D721Med (cell line): ENCODE measurements around the gene TMC4.

Source experiments
- DNase-seq: peaks from one replicate; pipeline ENCODE4 v3.0.0; 2011; ENCODE audit warnings: low spot score; ENCODE audit not compliant: insufficient read length
- FAIRE-seq: peaks from 2 replicates; lab custom pipeline; 2011; peaks lifted over from hg19 to GRCh38; lab: Jason Lieb, UNC
- TF ChIP-seq, protein P1 (sequence below): IDR thresholded peaks from 2 replicates; pipeline ENCODE4 v1.5.1; 2012; ENCODE audit warnings: mild to moderate bottlenecking, control low read depth; ENCODE audit not compliant: insufficient read depth; ENCODE audit errors: missing control alignments

The TMC4 gene

GRCh38 chr19:54180691-54181091 is 7.7 kb upstream of the TMC4 start:
- FAIRE-seq (no peak), DNase-seq (no peak)
- TF ChIP-seq, protein P1, sequence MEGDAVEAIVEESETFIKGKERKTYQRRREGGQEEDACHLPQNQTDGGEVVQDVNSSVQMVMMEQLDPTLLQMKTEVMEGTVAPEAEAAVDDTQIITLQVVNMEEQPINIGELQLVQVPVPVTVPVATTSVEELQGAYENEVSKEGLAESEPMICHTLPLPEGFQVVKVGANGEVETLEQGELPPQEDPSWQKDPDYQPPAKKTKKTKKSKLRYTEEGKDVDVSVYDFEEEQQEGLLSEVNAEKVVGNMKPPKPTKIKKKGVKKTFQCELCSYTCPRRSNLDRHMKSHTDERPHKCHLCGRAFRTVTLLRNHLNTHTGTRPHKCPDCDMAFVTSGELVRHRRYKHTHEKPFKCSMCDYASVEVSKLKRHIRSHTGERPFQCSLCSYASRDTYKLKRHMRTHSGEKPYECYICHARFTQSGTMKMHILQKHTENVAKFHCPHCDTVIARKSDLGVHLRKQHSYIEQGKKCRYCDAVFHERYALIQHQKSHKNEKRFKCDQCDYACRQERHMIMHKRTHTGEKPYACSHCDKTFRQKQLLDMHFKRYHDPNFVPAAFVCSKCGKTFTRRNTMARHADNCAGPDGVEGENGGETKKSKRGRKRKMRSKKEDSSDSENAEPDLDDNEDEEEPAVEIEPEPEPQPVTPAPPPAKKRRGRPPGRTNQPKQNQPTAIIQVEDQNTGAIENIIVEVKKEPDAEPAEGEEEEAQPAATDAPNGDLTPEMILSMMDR = no peak

DNA sequence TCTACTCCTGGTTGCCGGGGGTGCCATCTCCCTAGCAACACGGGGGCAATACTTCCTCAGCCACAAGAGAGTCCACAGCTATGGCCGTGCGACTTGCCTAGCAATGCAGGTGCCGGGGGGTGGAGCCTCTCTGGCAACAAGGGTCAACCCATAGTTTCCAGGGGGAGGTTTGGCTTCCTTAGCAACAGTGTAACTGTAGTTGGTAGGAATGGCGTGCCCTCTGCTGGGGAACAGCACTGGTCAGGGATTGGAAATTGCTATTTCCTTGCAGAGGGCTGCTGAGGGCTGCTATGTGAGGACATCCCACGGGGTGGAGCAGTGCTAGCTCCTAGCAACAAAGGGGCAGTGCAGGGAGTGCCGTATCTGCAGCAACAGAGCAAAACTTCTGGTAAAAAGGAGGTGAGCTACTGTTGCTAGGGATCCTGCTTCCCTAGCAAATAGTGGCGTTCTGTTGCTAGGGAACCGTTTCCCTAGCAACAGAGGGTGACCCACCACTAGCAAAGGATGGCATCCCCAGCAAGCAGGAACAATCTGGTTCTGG is 7.0 kb upstream of the TMC4 start:
- FAIRE-seq (no peak), DNase-seq (no peak)
- TF ChIP-seq, protein P1 = no peak

- DNase-seq = no peak
- TF ChIP-seq, protein P1 = no peak
- no peak for FAIRE-seq
Measured at GRCh38 chr19:54179262-54179852, 6.4 kb upstream of the TMC4 start.

DNA sequence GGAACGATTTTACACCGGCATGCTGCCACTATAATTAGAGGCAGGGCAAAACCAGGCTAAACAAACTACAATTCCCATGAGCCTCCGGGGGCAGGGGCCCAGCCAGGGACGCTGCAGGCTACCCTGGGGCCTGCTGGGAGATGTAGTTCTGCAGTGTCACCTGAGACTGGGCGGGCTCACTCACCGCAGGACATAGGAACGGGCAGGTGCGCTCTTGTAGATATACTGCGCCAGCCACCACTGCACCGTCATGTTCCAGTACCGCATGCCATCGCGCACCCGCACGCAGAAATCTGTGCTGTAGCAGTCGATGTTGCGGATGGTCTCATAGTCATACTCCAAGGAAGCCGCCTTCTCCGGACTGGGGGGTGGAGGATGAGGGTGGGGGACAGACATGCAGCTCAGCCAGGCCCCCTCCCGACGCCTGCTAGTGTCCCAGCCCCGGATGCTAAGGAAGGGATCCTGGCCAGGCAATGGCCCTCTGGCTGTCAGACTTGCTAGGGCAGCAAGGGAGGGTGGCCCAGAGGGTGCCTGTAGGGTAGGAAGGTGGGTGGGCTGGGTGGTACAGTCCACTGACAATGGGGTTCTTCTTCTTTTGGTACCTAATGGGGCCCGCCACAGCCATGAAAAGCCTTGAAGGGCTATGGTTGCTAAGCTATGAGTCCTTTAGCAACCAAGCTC is 5.8 kb upstream of the TMC4 start:
- FAIRE-seq (no peak), DNase-seq (no peak)
- TF ChIP-seq, protein P1 = no peak

GRCh38 chr19:54173951-54174834 is 1.2 kb upstream of the TMC4 start:
- FAIRE-seq (no peak), DNase-seq (no peak)
- TF ChIP-seq, protein P1 = no peak

- DNase-seq = no peak
- TF ChIP-seq, protein P1 = no peak
- no peak for FAIRE-seq
Measured at GRCh38 chr19:54173359-54173699, 369 bp upstream of the TMC4 start.
